Head of caudate nucleus (tissue), 42 donors: ENCODE results near the gene ATP13A1.
"Not testable (repeated sequence)": the region's sequence is repeated elsewhere in the genome, so short reads cannot be mapped to it uniquely, and the experiment has no call there.

ENCODE experiments used
- DNase-seq, 42 donors: peaks; one replicate each; pipeline versions ENCODE4 v3.0.0 to v3.0.0-alpha.2; 2020 to 2021; ENCODE audit warnings: mixed read lengths in 7 of 42
- intact Hi-C: fragments of 100-400 bp; cut with DNase I; formaldehyde crosslinking; loops from one replicate; pipeline ENCODE4 v1.15.0; 2022

Gene ATP13A1

DNA sequence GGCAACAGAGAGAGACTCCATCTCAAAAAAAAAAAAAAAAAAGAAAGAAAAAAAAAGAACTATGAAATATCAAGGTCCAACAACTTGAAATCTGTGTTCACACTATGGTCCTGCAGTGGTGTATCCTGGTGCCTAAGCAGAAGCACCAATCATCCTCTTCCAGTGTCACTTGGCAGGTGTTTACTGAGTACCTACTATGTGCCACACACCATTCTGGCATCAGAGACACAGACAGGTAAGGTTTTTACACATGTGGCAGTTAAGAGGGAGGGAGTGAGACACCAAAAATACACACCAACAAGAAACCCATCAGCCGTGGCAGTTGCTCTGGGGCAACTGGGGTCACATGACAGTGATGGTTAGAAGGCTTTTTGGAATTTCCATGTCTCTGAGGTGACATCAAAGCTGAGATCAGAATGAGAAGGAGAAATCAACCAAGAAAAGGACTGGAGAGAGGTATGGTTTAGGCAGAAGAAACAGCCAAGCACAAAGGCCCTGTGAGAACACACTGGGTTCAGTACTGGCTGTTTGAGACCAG is 62.6 kb downstream of the ATP13A1 start:
- DNase-seq: no peak
- intact Hi-C loops: no loop called here

DNA sequence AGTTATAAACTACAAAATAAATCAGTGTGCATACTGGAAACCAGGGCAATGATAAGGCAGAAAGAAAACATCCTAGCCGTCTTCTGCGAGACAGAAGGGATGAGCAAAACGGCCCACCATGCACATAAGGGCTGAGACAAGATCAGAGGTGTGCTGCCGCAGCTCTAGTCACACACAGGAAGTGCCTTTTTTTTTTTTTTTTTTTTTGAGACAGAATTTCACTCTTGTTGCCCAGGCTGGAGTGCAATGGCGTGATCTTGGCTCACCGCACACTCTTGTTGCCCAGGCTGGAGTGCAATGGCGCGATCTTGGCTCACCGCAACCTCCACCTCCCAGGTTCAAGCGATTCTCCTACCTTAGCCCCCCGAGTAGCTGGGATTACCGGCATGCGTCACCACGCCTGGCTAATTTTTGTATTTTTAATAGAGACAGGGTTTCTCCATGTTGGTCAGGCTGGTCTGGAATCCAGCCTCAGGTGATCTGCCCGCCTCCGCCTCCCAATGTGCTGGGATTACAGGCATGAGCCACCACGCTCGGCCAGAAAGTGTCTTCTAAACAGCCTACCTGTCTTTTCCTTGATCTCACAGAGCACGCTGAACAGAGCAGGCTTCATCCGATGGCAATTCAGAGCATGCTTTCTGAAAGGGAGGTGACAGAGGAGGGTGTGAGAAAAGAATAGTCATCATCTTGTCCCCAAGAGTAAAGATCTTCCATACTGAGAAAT is 64.6 kb downstream of the ATP13A1 start:
- intact Hi-C loops, DNase-seq: not testable (repeated sequence)

DNA sequence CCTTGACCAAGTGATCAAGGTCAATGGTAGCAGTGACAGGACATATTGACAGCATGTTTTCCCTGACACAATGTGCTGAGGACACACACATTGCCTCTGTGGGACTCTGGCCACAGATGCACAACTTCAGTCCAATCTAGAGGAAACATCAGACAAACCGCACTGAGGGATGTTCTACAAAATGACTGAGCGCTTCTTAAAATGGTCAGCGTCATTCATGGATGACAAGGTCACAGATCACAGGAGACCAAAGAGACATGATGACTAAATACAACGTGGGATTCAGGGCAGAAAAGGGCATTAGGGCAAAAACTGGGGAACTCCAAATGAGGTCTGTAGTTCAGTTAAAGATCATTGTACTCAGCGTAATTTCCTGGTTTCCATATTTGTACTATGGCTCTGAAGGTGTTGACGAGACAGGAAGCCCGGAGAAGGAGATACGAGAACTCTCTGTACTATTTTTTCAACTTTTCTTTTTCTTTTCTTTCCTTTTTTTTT is 65.6 kb downstream of the ATP13A1 start:
- intact Hi-C loops: no loop called here
- DNase-seq: no peak
